ENCODE measurements around the gene VDAC2.

VDAC2 gene

GRCh38 chr10:75210282-75211006 lies at the start of gene VDAC2:
Gene VDAC2 (plus strand): TSS chr10:75210796. CDS start chr10:75211159, 363 bp downstream.
- Histone ChIP-seq H3K4me1 (ENCODE audit: control insufficient read depth, insufficient read depth, low read length) (peaks cover 8% of the 10 kb centered on the region), H3K9ac (ENCODE audit: low read depth, low read length) (peak within 1 kb of the TSS; percentile 98), H3K36me3 (ENCODE audit: control insufficient read depth, insufficient read depth, low read length) (peaks cover 21% of the 10 kb centered on the region), H3K4me3 (ENCODE audit: low read depth, low read length) (peak within 1 kb of the TSS; percentile 96), H3K27me3 (ENCODE audit: control insufficient read depth, insufficient read depth, low read length) (no peaks in the 10 kb centered on the region), H3K9me3 (ENCODE audit: control insufficient read depth, insufficient read depth, low read length) (no peaks in the 10 kb centered on the region)

GRCh38 chr10:75165684-75166622 lies 44.6 kb upstream of the VDAC2 start:
- Histone ChIP-seq H3K9ac (ENCODE audit: low read depth, low read length) (no peak overlapping the region), H3K36me3 (ENCODE audit: control insufficient read depth, insufficient read depth, low read length) (no peaks in the 10 kb centered on the region), H3K9me3 (ENCODE audit: control insufficient read depth, insufficient read depth, low read length) (no peaks in the 10 kb centered on the region), H3K4me1 (ENCODE audit: control insufficient read depth, insufficient read depth, low read length) (peaks cover 6% of the 10 kb centered on the region), H3K4me3 (ENCODE audit: low read depth, low read length) (no peak overlapping the region), H3K27me3 (ENCODE audit: control insufficient read depth, insufficient read depth, low read length) (no peaks in the 10 kb centered on the region)

DNA sequence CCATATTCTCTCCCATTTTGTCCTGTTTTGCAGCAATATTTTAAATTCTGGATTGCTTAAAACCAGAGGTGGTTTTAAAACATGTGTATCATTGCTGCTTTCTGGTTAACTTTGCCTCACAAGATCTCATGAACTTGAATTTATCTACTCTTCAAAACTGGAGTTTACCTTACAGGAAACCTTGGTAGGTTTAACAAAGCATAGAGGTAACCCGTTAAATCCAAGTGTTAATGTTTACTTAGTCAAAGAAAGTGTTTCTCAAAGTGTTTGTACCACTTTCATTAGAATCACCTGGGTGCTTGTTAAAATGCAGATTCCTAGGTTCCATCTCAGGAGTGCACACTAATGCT lies 44.0 kb upstream of the VDAC2 start:
- Histone ChIP-seq H3K4me3 (ENCODE audit: low read depth, low read length) (no peak overlapping the region), H3K36me3 (ENCODE audit: control insufficient read depth, insufficient read depth, low read length) (no peaks in the 10 kb centered on the region), H3K9ac (ENCODE audit: low read depth, low read length) (no peak overlapping the region), H3K4me1 (ENCODE audit: control insufficient read depth, insufficient read depth, low read length) (peaks cover 6% of the 10 kb centered on the region), H3K9me3 (ENCODE audit: control insufficient read depth, insufficient read depth, low read length) (no peaks in the 10 kb centered on the region), H3K27me3 (ENCODE audit: control insufficient read depth, insufficient read depth, low read length) (no peaks in the 10 kb centered on the region)

DNA sequence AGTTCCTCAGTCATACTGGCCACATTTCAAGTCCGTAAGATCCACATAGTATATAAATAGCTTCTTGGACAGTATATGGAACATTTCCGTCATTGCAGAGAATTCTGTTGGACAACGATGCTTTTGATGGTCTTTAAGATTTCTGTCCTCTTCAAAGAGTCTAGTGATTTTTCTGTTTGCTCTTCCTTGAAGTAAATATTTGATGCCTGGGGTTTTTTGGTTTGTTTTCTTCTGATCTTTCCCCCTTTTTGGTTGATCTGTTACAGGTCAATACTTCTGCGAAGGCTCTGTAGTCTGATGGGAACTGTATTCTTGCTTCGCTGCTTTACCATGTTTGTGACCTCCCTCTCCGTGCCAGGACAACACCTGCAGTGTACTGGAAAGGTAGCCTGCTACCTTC lies 42.3 kb upstream of the VDAC2 start:
- no peaks in the 10 kb centered on the region for H3K36me3 ChIP-seq (ENCODE audit: control insufficient read depth, insufficient read depth, low read length)
- no peaks in the 10 kb centered on the region for H3K27me3 ChIP-seq (ENCODE audit: control insufficient read depth, insufficient read depth, low read length)
- no peak overlapping the region for H3K4me3 ChIP-seq (ENCODE audit: low read depth, low read length)
- peaks cover 6% of the 10 kb centered on the region for H3K4me1 ChIP-seq (ENCODE audit: control insufficient read depth, insufficient read depth, low read length)
- H3K9ac ChIP-seq (ENCODE audit: low read depth, low read length), result no peak overlapping the region
- H3K9me3 ChIP-seq (ENCODE audit: control insufficient read depth, insufficient read depth, low read length), result no peaks in the 10 kb centered on the region

DNA sequence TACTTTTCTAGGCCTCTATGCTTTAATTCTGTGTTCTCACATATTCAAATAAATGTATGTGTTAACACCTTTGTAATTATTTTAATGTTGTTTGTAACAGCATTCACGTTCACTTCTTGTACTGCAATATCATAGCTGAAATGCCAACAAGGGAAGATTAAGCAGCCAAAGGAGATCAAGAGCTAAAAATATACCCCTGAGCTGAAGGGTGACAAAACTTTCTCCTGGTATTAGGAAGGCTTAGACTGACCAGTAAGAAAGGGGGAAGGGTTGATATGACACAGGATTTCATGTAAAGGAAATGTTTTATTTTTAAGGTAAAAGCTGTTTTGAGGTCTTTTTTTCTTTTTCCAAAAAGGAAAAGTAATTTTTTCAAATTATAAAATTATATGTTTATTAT lies 40.4 kb upstream of the VDAC2 start:
- Histone ChIP-seq H3K4me3 (ENCODE audit: low read depth, low read length) (no peak overlapping the region), H3K27me3 (ENCODE audit: control insufficient read depth, insufficient read depth, low read length) (no peaks in the 10 kb centered on the region), H3K9ac (ENCODE audit: low read depth, low read length) (no peak overlapping the region), H3K4me1 (ENCODE audit: control insufficient read depth, insufficient read depth, low read length) (peaks cover 6% of the 10 kb centered on the region), H3K9me3 (ENCODE audit: control insufficient read depth, insufficient read depth, low read length) (no peaks in the 10 kb centered on the region), H3K36me3 (ENCODE audit: control insufficient read depth, insufficient read depth, low read length) (no peaks in the 10 kb centered on the region)

DNA sequence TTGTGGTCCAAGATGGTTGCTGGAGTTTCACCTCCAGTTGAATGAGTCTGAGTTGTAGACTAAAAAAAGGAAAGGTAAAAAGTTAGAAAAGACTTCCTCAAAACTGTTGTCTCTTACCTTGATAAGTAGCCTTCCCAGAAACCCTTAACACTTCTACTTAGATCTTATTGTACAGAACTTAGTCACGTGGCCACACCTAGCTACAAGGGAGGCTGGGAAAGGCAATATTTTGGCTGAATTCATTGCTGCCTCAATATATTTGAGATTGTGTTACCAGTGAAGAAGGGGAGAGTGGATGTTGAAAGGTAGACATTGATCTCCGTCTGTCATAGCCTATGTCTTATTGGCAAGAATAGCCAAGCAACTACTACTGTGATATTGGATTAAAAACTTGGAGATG lies 35.5 kb upstream of the VDAC2 start:
- Histone ChIP-seq H3K27me3 (ENCODE audit: control insufficient read depth, insufficient read depth, low read length) (no peaks in the 10 kb centered on the region), H3K4me1 (ENCODE audit: control insufficient read depth, insufficient read depth, low read length) (peaks cover 2% of the 10 kb centered on the region), H3K4me3 (ENCODE audit: low read depth, low read length) (no peak overlapping the region), H3K9ac (ENCODE audit: low read depth, low read length) (no peak overlapping the region), H3K9me3 (ENCODE audit: control insufficient read depth, insufficient read depth, low read length) (no peaks in the 10 kb centered on the region), H3K36me3 (ENCODE audit: control insufficient read depth, insufficient read depth, low read length) (no peaks in the 10 kb centered on the region)

- H3K4me1 ChIP-seq (ENCODE audit: control insufficient read depth, insufficient read depth, low read length), result no peaks in the 10 kb centered on the region
- no peaks in the 10 kb centered on the region for H3K9me3 ChIP-seq (ENCODE audit: control insufficient read depth, insufficient read depth, low read length)
- H3K36me3 ChIP-seq (ENCODE audit: control insufficient read depth, insufficient read depth, low read length), result no peaks in the 10 kb centered on the region
- no peak overlapping the region for H3K4me3 ChIP-seq (ENCODE audit: low read depth, low read length)
- no peaks in the 10 kb centered on the region for H3K27me3 ChIP-seq (ENCODE audit: control insufficient read depth, insufficient read depth, low read length)
- no peak overlapping the region for H3K9ac ChIP-seq (ENCODE audit: low read depth, low read length)
Measured at GRCh38 chr10:75176046-75176445, 34.5 kb upstream of the VDAC2 start.

GRCh38 chr10:75176736-75177135 lies 33.9 kb upstream of the VDAC2 start:
- Histone ChIP-seq H3K9ac (ENCODE audit: low read depth, low read length) (no peak overlapping the region), H3K4me3 (ENCODE audit: low read depth, low read length) (no peak overlapping the region), H3K36me3 (ENCODE audit: control insufficient read depth, insufficient read depth, low read length) (no peaks in the 10 kb centered on the region), H3K27me3 (ENCODE audit: control insufficient read depth, insufficient read depth, low read length) (no peaks in the 10 kb centered on the region), H3K9me3 (ENCODE audit: control insufficient read depth, insufficient read depth, low read length) (no peaks in the 10 kb centered on the region), H3K4me1 (ENCODE audit: control insufficient read depth, insufficient read depth, low read length) (no peaks in the 10 kb centered on the region)

- no peaks in the 10 kb centered on the region for H3K27me3 ChIP-seq (ENCODE audit: control insufficient read depth, insufficient read depth, low read length)
- no peak overlapping the region for H3K9ac ChIP-seq (ENCODE audit: low read depth, low read length)
- no peak overlapping the region for H3K4me3 ChIP-seq (ENCODE audit: low read depth, low read length)
- H3K36me3 ChIP-seq (ENCODE audit: control insufficient read depth, insufficient read depth, low read length), result no peaks in the 10 kb centered on the region
- no peaks in the 10 kb centered on the region for H3K9me3 ChIP-seq (ENCODE audit: control insufficient read depth, insufficient read depth, low read length)
- no peaks in the 10 kb centered on the region for H3K4me1 ChIP-seq (ENCODE audit: control insufficient read depth, insufficient read depth, low read length)
Measured at GRCh38 chr10:75179657-75180177, 30.9 kb upstream of the VDAC2 start.

DNA sequence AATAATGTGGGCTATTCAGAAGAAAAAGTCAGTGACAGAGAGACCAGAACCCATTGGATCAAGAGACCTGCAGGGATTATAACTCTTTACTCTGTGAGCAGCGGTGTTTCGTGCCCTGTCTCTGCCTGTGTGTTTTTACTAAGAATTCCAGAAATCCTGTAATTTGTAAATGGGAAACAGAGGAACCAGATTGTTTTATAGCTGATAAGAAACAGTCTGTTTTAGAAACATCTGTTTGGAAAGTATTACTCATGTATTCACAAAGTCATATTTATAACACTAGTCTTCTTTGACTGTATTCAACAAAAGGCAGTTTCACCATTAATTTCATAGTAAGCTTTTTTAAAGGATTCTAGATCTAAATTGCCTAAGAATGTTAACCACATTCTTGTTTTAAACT lies 30.0 kb upstream of the VDAC2 start:
- Histone ChIP-seq H3K36me3 (ENCODE audit: control insufficient read depth, insufficient read depth, low read length) (no peaks in the 10 kb centered on the region), H3K27me3 (ENCODE audit: control insufficient read depth, insufficient read depth, low read length) (no peaks in the 10 kb centered on the region), H3K9ac (ENCODE audit: low read depth, low read length) (no peak overlapping the region), H3K4me1 (ENCODE audit: control insufficient read depth, insufficient read depth, low read length) (no peaks in the 10 kb centered on the region), H3K9me3 (ENCODE audit: control insufficient read depth, insufficient read depth, low read length) (no peaks in the 10 kb centered on the region), H3K4me3 (ENCODE audit: low read depth, low read length) (no peak overlapping the region)

DNA sequence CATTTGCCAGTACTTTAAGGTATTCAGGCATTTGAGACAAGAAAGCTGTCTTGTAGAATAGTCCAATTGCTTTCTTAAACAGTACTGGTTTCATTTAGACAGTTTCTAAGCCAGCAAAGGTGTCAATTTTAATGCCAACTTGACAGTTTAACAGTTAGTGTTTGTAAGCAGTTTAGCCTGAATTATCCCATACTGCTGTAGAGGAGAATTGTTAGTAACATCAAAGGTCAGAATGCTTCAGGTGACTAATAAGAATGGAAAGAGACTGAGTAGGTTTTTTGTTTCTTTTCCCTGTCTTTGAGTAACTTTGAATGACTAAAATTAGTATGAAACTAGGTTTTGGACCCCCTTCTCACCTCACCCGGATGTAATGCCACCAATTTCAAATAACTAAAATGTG lies 29.5 kb upstream of the VDAC2 start:
- H3K9ac ChIP-seq (ENCODE audit: low read depth, low read length), result no peak overlapping the region
- H3K9me3 ChIP-seq (ENCODE audit: control insufficient read depth, insufficient read depth, low read length), result no peaks in the 10 kb centered on the region
- no peaks in the 10 kb centered on the region for H3K4me1 ChIP-seq (ENCODE audit: control insufficient read depth, insufficient read depth, low read length)
- H3K36me3 ChIP-seq (ENCODE audit: control insufficient read depth, insufficient read depth, low read length), result no peaks in the 10 kb centered on the region
- H3K4me3 ChIP-seq (ENCODE audit: low read depth, low read length), result no peak overlapping the region
- no peaks in the 10 kb centered on the region for H3K27me3 ChIP-seq (ENCODE audit: control insufficient read depth, insufficient read depth, low read length)

- Histone ChIP-seq H3K36me3 (ENCODE audit: control insufficient read depth, insufficient read depth, low read length) (no peaks in the 10 kb centered on the region), H3K4me1 (ENCODE audit: control insufficient read depth, insufficient read depth, low read length) (peaks cover 4% of the 10 kb centered on the region)
Measured at GRCh38 chr10:75186310-75186709, 24.3 kb upstream of the VDAC2 start.

More at GRCh38 chr10:75186310-75186709, 24.3 kb upstream of the VDAC2 start:
- no peak overlapping the region for H3K4me3 ChIP-seq (ENCODE audit: low read depth, low read length)
- no peaks in the 10 kb centered on the region for H3K9me3 ChIP-seq (ENCODE audit: control insufficient read depth, insufficient read depth, low read length)
- no peak overlapping the region for H3K9ac ChIP-seq (ENCODE audit: low read depth, low read length)
- no peaks in the 10 kb centered on the region for H3K27me3 ChIP-seq (ENCODE audit: control insufficient read depth, insufficient read depth, low read length)
